Endothelial cell of umbilical vein (primary cell): Measurements from ENCODE around the gene PRKD1. TPM values are rescaled to one million over a fixed set of nuclear protein-coding genes. Genes with fewer than 3 reads are reported as not detected.

Experiments
- BruUV-seq: library from RNA; stranded (reverse); fragments of 400-500 nt; replicated peaks from 2 replicates; lab custom pipeline; 2021; lab: Mats Ljungman, UMichigan
- CTCF ChIA-PET: fragments of 300-600, 350-600 bp; sonication (Branson Sonifier 250); formaldehyde crosslinking; loops from one replicate; lab custom pipeline; 2021; ENCODE audit warnings: antibody characterized with exemption, inconsistent platforms; lab: Charles Lee
- POLR2A ChIA-PET: fragments of 300-600, 350-600 bp; sonication (Branson Sonifier 250); formaldehyde crosslinking; loops from one replicate; lab custom pipeline; 2021; ENCODE audit warnings: antibody characterized with exemption, inconsistent platforms; lab: Charles Lee
- DNase-seq: peaks from one replicate; pipeline ENCODE4 v3.0.0-alpha.2; 2011; ENCODE audit warnings: low read depth, low spot score
- FAIRE-seq: peaks from 2 replicates; lab custom pipeline; 2011; peaks lifted over from hg19 to GRCh38; lab: Jason Lieb, UNC
- H2AFZ ChIP-seq: 2 replicates; pipeline ENCODE4 v1.6.0; 2012; ENCODE audit warnings: low read depth, low read length, control low read depth, inconsistent platforms
- H3K27ac ChIP-seq: 2 replicates; pipeline ENCODE4 v1.5.1; 2011; ENCODE audit warnings: low read depth, mild to moderate bottlenecking, control low read depth, low read length, moderate library complexity; ENCODE audit not compliant: insufficient read depth
- H3K27me3 ChIP-seq, 2 experiments: 2 replicates each; pipeline versions ENCODE4 v1.6.0 to v1.6.1; 2011; ENCODE audit warnings: low read length in 2 of 2, mixed read lengths in 1 of 2; ENCODE audit not compliant: control insufficient read depth in 2 of 2, insufficient read depth in 2 of 2
- H3K36me3 ChIP-seq, 2 experiments: 2 replicates in 1 of 2; 3 replicates in 1 of 2; pipeline ENCODE4 v1.5.1; 2011; ENCODE audit warnings: low read length in 2 of 2, mild to moderate bottlenecking in 1 of 2, moderate library complexity in 1 of 2; ENCODE audit not compliant: control insufficient read depth in 2 of 2, insufficient read depth in 2 of 2; ENCODE audit errors: extremely low read depth in 1 of 2
- H3K4me1 ChIP-seq: 3 replicates; pipeline ENCODE4 v1.5.1; 2011; ENCODE audit warnings: mild to moderate bottlenecking, low read length; ENCODE audit not compliant: control insufficient read depth, insufficient read depth; ENCODE audit errors: extremely low read depth
- H3K4me2 ChIP-seq: 2 replicates; pipeline ENCODE4 v1.6.1; 2011; ENCODE audit warnings: low read length, control low read depth, mixed read lengths; ENCODE audit not compliant: insufficient read depth
- H3K4me3 ChIP-seq, 3 experiments: fragments of 200-600 bp in 1 of 3; sonication (generic), shearing (Covaris generic) in 1 of 3; replicated peaks in 1 of 3; 2 replicates each; pipeline ENCODE4 v1.5.1; 2011 to 2016; ENCODE audit warnings: control low read depth in 3 of 3, low read length in 3 of 3, mild to moderate bottlenecking in 2 of 3, inconsistent platforms in 1 of 3, low read depth in 1 of 3, moderate library complexity in 1 of 3; ENCODE audit not compliant: insufficient read depth in 1 of 3
- H3K79me2 ChIP-seq: 2 replicates; pipeline ENCODE4 v1.6.0; 2012; ENCODE audit warnings: low read length, inconsistent platforms; ENCODE audit not compliant: control insufficient read depth, insufficient read depth
- H3K9ac ChIP-seq: replicated peaks from 2 replicates; pipeline ENCODE3; 2011; ENCODE audit warnings: low read length, control low read depth; ENCODE audit not compliant: insufficient read depth; ENCODE audit errors: extremely low read depth
- H3K9me1 ChIP-seq: replicated peaks from 3 replicates; pipeline ENCODE4 v1.6.0; 2011; ENCODE audit warnings: mild to moderate bottlenecking, low read length; ENCODE audit not compliant: control insufficient read depth, insufficient read depth; ENCODE audit errors: extremely low read depth
- H3K9me3 ChIP-seq: replicated peaks from 2 replicates; pipeline ENCODE4 v1.5.1; 2012; ENCODE audit warnings: low read length, inconsistent platforms; ENCODE audit not compliant: control insufficient read depth, insufficient read depth
- H4K20me1 ChIP-seq: replicated peaks from 2 replicates; pipeline ENCODE3; 2011; ENCODE audit warnings: mild to moderate bottlenecking, low read length; ENCODE audit not compliant: control insufficient read depth, insufficient read depth; ENCODE audit errors: extremely low read depth
- EZH2 ChIP-seq: IDR thresholded peaks from 2 replicates; pipeline ENCODE4 v1.6.1; 2012; ENCODE audit warnings: borderline replicate concordance, low read depth, mild to moderate bottlenecking, moderate library complexity, low read length, inconsistent platforms; ENCODE audit not compliant: severe bottlenecking
- FOS ChIP-seq: IDR thresholded peaks from 2 replicates; pipeline ENCODE4 v1.6.1; 2011; ENCODE audit warnings: mild to moderate bottlenecking, low read length, moderate library complexity, borderline replicate concordance; ENCODE audit not compliant: insufficient read depth
- GATA2 ChIP-seq: IDR thresholded peaks from 2 replicates; pipeline ENCODE4 v1.7.0; 2011; ENCODE audit warnings: low read depth, mild to moderate bottlenecking, moderate library complexity, mixed read lengths, low read length; ENCODE audit not compliant: insufficient read length, insufficient read depth
- JUN ChIP-seq: IDR thresholded peaks from 2 replicates; pipeline ENCODE4 v1.6.1; 2011; ENCODE audit warnings: borderline replicate concordance, low read depth; ENCODE audit not compliant: insufficient read length, insufficient read depth
- MYC ChIP-seq: IDR thresholded peaks from one replicate; pipeline ENCODE4 v1.6.1; 2011; ENCODE audit warnings: mild to moderate bottlenecking, low read depth, low read length
- POLR2A ChIP-seq: IDR thresholded peaks from 2 replicates; pipeline ENCODE4 v1.6.1; 2012; ENCODE audit warnings: low read depth, mild to moderate bottlenecking, control low read depth, low read length
- POLR2AphosphoS5 ChIP-seq: IDR thresholded peaks from 2 replicates; pipeline ENCODE4 v1.6.1; 2012; ENCODE audit warnings: low read depth, mild to moderate bottlenecking, control low read depth, low read length, moderate library complexity; ENCODE audit not compliant: insufficient read depth
- dilution Hi-C: fragments of 300-500 bp; cut with MboI; formaldehyde crosslinking; loops from one replicate; pipeline ENCODE4 v1.15.0; 2019; ENCODE audit warnings: low sequenced_read_pairs; ENCODE audit not compliant: extremely low pct_ligation_motif_present
- intact Hi-C: fragments of 100-400 bp; cut with micrococcal nuclease; formaldehyde crosslinking; loops from one replicate; pipeline ENCODE4 v1.10.0; 2022
- polyA plus RNA-seq, 4 experiments: library from polyadenylated mRNA; depleted of rRNA in 3 of 4; stranded (reverse) in 3 of 4; unstranded in 1 of 4; fragments of >200 nt; gene quantifications; 2 replicates each; pipeline versions ENCODE4 v1.2.1 to v1.2.3, GENCODE V29; 2011 to 2012; ENCODE audit warnings: missing spikeins in 1 of 4
- total RNA-seq: library from RNA; stranded (reverse); gene quantifications from 2 replicates; pipeline ENCODE4 v1.2.3, GENCODE V29; 2021
- TF ChIP-seq, protein P1 (sequence below), 2 donors: IDR thresholded peaks; 1 replicate in 1 of 2; 2 replicates in 1 of 2; pipeline ENCODE4 v1.5.1; 2011; ENCODE audit warnings: low read length in 2 of 2, mild to moderate bottlenecking in 2 of 2, moderate library complexity in 2 of 2, control low read depth in 1 of 2, inconsistent platforms in 1 of 2, low read depth in 1 of 2; ENCODE audit not compliant: insufficient read depth in 1 of 2; ENCODE audit errors: extremely low read depth in 1 of 2
- TF ChIP-seq, protein P2 (sequence below): IDR thresholded peaks from 2 replicates; pipeline ENCODE4 v1.6.1; 2011; ENCODE audit not compliant: insufficient read depth, insufficient read length

Gene PRKD1
- total and polyA plus RNA-seq, 2 donors (not counting 3 experiments of a cell fraction or from before 2014, with no cell fraction given): 3.9 to 10.9 TPM

DNA sequence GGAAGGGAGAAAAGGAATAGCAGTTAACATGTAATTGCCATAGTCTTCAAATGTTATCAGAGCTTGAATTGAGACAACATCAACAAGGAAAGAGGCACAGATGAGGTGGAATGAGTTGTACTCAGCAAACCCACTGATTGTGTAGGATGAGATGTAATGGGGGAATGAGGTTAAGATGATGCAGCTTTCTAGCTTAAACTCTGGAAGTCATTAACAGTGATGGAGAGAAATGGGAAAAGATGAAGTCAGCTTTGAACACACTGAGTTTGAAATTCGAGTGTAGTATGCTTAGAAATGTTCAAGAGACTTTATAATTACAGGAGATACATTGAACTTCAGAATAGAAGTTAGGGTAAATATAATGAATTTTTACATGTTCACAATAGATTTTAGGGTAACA lies 106.9 kb downstream of the PRKD1 start:
- Histone ChIP-seq H3K79me2 (no peaks in the 10 kb centered on the region), H3K9ac (no peak overlapping the region), H3K27me3 (no peaks in the 10 kb centered on the region), H3K4me1 (no peaks in the 10 kb centered on the region), H3K36me3 (no peaks in the 10 kb centered on the region), H4K20me1 (peaks cover 3% of the 10 kb centered on the region), H2AFZ (no peak overlapping the region), H3K4me2 (no peak overlapping the region), H3K4me3 (no peak overlapping the region), H3K9me3 (no peaks in the 10 kb centered on the region), H3K27ac (no peak overlapping the region), H3K9me1 (no peaks in the 10 kb centered on the region)
- dilution Hi-C loops: no loop called here
- no TSS peak for BruUV-seq
- intact Hi-C loops: no loop called here
- FAIRE-seq (no peak), DNase-seq (no peak)
- TF ChIP-seq JUN (no peak), EZH2 (no peak), POLR2A (no peak), MYC (no peak), GATA2 (no peak), FOS (no peak), POLR2AphosphoS5 (no peak)
- TF ChIP-seq, protein P1, sequence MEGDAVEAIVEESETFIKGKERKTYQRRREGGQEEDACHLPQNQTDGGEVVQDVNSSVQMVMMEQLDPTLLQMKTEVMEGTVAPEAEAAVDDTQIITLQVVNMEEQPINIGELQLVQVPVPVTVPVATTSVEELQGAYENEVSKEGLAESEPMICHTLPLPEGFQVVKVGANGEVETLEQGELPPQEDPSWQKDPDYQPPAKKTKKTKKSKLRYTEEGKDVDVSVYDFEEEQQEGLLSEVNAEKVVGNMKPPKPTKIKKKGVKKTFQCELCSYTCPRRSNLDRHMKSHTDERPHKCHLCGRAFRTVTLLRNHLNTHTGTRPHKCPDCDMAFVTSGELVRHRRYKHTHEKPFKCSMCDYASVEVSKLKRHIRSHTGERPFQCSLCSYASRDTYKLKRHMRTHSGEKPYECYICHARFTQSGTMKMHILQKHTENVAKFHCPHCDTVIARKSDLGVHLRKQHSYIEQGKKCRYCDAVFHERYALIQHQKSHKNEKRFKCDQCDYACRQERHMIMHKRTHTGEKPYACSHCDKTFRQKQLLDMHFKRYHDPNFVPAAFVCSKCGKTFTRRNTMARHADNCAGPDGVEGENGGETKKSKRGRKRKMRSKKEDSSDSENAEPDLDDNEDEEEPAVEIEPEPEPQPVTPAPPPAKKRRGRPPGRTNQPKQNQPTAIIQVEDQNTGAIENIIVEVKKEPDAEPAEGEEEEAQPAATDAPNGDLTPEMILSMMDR (IDR thresholded peaks at IDR 0.05; ENCODE audit: extremely low read depth in 1 of 2, insufficient read depth in 1 of 2, low read depth in 1 of 2, low read length in 2 of 2): no peak
- TF ChIP-seq, protein P2, sequence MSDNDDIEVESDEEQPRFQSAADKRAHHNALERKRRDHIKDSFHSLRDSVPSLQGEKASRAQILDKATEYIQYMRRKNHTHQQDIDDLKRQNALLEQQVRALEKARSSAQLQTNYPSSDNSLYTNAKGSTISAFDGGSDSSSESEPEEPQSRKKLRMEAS: no peak
- CTCF ChIA-PET: no interaction called here
- POLR2A ChIA-PET: no interaction called here
